Suppressor macrophage (primary cell): ENCODE data around the gene FBXO7.
"Not testable (repeated sequence)": the region's sequence is repeated elsewhere in the genome, so short reads cannot be mapped to it uniquely, and the experiment has no call there.

Experiments used
- DNase-seq, 4 experiments: peaks; one replicate each; pipeline ENCODE4 v3.0.0-alpha.2; 2020 to 2022
- total RNA-seq, 17 experiments: gene quantifications; one replicate each; lab custom pipeline; 2026; ENCODE audit warnings: mixed read lengths in 6 of 17, inconsistent platforms in 3 of 17; lab: John Stamatoyannopoulos, UW

FBXO7 gene
- 85.9 to 181 (median 120) reads per million in 17 experiments for total RNA-seq

DNA sequence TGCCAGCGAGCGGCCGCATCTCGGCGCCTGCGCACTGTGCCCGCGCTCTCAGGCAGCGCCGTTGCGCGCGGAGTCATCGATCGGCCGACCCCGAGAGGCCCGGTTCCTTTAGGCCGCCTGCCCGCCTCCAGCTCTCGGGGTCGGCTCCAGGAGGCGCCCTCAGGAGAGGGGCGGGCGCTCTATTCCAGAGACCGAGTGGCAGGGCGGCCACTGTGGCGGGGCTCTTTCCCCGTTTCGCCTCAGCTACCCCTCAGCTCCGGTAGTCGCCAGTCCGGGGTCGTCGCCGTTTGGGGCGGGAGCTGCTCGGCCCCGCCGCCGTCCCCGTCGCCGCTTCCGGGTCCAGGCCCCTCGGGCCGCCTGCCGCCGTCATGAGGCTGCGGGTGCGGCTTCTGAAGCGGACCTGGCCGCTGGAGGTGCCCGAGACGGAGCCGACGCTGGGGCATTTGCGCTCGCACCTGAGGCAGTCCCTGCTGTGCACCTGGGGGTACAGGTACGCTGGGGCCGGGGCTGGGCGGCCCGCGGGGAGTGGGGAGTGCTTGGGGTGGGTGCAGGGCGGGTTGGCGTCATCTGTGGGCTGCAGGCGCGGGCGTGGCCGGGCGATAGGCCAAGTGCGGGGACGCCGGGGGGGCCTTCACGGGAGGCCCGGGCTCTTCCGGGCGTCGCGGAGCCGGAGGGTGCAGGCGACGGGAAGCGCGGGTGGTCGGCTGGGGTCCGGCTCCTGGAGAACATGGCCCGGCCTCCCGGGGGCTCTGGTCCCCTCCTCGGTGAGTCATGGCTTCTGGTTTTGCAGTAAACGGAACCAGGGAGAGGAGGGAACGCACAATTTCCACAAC, at the start of gene FBXO7:
FBXO7 (plus strand) TSS at position 177 of the 833 bp plus-strand sequence; CDS start at position 369, 192 bp downstream.
- DNase-seq = peak; percentile 94 to 97 (median 96)

DNA sequence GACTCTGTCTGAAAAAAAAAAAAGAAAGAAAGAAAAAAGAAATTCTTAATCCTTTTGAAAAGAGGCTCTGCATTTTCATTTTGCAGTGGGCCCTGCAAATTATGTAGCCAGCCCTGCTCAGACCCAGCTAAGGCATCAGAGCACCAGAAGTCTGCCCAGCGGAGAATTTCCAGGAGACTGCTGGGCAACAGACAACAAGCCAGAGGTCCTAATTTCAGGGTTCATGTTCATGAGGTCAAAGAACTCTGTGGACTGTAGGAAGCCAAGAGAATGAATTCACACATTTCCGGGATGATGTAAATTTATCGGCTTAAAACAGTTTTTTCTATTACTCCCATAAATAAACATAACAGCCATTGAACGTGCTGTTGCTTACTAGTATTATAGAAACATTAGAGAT, 47.7 kb upstream of the FBXO7 start:
- DNase-seq = no peak

- DNase-seq = no peak
These were observed 44.3 kb upstream of the FBXO7 start for GRCh38 chr22:32430352-32430751.

GRCh38 chr22:32444068-32444467, 30.5 kb upstream of the FBXO7 start:
- DNase-seq = peak in 1 of 4 experiments; percentile 4

GRCh38 chr22:32446321-32446720, 28.3 kb upstream of the FBXO7 start:
- peak in 1 of 4 experiments; percentile 8 for DNase-seq

- DNase-seq = no peak
These were observed 25.6 kb upstream of the FBXO7 start for GRCh38 chr22:32448980-32449379.

- no peak for DNase-seq
These were observed 17.6 kb upstream of the FBXO7 start for GRCh38 chr22:32457031-32457430.

GRCh38 chr22:32462452-32462851, 12.2 kb upstream of the FBXO7 start:
- DNase-seq = no peak

- no peak for DNase-seq
These were observed 8.9 kb upstream of the FBXO7 start for GRCh38 chr22:32465661-32466060.

GRCh38 chr22:32466496-32466895, 8.1 kb upstream of the FBXO7 start:
- no peak for DNase-seq

- peak; percentile 36 to 66 (median 54) for DNase-seq
These were observed 4.8 kb upstream of the FBXO7 start for GRCh38 chr22:32469799-32470212.

- peak; percentile 44 to 73 (median 70) for DNase-seq
These were observed 1.1 kb upstream of the FBXO7 start for GRCh38 chr22:32473388-32473952.

GRCh38 chr22:32475468-32476010, 928 bp downstream of the FBXO7 start:
- peak in 3 of 4 experiments; percentile 44 to 57 (median 56) for DNase-seq

GRCh38 chr22:32476281-32477195, 1.9 kb downstream of the FBXO7 start:
- no peak for DNase-seq

GRCh38 chr22:32477596-32477995, 3.0 kb downstream of the FBXO7 start:
- no peak for DNase-seq

DNA sequence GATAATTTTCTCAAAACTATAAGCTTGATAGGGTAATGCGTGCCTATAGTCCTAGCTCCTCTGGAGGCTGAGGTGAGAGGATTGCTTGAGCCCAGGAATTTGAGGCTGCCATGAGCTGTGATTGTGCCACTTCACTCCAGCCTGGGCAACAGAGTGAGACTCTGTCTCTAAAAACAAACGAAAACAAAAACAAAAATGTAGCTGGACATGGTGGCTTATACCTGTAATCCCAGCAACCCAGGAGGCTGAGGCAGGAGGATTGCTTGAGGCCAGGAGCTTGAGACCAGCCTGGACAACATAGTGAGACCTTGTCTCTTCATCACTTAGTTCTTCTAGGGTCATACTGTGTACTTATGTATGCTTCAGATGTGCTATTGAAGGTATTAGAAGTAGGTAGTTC, 3.9 kb downstream of the FBXO7 start:
- DNase-seq = not testable (repeated sequence)

GRCh38 chr22:32478994-32479393, 4.4 kb downstream of the FBXO7 start:
- no peak for DNase-seq

DNA sequence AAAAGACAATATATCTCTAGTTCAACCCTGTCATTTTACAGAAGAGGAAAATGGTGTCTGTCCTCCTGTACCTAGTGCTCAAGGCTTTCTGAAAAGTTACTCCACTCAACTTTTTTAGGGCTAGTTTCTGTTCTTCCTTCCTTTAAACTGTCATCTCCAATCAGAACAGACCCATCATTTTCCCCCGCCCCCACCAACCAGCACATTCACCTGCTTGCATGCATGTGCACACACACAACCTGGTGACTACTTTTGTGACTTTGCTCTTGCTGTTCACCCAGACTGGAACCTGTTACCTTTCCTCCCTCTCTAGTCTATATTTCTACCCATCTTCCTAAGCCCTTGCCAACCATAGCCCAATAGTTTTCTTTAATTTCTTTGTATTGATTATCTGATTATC, 5.6 kb downstream of the FBXO7 start:
- DNase-seq = no peak

DNA sequence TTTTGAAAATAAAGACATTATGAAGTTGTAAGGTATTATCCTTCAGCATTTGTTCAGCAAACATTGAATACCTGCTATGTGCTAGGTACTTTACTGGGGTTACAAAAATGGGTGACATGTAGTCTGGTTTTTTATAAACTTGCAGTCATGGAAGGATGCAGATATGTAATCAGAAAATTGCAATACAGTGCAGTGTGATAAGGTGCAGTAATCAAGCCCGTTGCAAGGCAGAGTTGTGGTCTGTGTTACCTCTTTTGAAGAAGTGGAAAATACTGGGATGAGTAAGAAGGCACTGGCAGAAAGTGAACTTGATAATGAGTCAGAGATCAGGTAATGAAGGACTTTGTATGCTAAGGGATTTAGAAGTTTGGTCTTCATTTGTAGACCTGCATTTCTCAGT, 8.1 kb downstream of the FBXO7 start:
- no peak for DNase-seq

DNA sequence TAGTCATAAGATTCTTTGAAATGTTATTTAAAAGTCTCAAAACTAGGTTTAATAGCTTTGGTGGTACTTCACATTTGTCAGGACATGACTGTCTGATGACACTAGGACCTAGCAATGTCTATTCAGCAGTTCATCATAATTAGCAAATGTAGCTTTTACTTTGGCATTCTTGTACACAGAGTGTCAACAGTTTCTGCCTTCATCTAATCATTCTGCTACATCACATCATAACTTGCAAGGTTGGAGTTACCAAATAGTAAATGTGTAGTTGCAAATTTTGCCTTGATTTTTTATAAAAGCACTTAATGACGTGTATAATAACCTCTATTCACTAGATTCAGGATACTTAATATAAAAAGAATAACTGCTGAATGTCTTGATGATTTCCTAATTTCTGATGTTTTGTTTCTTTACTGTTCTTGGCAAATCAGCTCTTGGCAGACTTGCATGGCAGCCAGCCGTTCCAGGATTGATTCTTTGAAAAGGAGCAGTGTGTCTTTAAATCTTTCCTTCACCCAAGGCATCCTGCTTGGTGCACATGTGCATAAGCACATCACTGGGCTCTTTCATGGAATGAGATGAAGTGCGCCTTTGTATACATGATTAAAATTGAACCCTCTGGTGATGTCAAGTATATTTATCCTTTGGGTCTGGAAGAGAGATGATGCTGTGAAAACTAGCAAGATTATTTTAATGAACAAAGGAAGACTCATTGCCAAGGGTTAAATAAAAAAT, 12.2 kb downstream of the FBXO7 start:
- DNase-seq = no peak

GRCh38 chr22:32487461-32487860, 12.8 kb downstream of the FBXO7 start:
- no peak for DNase-seq

DNA sequence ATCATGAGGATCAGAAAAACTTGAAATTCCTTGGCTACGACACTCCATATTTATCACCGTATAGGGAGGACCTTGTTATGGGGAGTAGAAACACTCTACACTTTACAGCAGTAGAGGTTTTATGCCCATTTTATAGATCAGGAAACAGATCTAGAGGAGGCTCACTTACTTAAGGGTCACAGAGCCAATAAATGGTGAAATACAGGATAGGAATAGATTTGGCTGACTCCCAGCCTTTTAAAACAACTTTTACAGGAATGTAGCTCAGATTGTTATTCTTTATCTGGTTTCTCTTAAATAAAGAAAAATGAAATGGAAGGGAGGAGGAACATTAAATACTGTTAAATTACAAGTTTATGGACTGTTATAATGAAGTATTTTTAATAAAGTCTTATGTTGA, 14.8 kb downstream of the FBXO7 start:
- no peak for DNase-seq
